K562 treated with DMSO at 1 percent for 12 hours (cell line): Measurements from ENCODE around the gene HTR3B. TPM values are rescaled to one million over a fixed set of nuclear protein-coding genes. Genes with fewer than 3 reads are reported as not detected.

Experiments used
- total RNA-seq: library from RNA; unstranded; fragments of 300-600 nt; gene quantifications from 2 replicates; pipeline ENCODE4 v1.2.3, GENCODE V29; 2022; ENCODE audit not compliant: insufficient read depth

HTR3B gene, protein sequence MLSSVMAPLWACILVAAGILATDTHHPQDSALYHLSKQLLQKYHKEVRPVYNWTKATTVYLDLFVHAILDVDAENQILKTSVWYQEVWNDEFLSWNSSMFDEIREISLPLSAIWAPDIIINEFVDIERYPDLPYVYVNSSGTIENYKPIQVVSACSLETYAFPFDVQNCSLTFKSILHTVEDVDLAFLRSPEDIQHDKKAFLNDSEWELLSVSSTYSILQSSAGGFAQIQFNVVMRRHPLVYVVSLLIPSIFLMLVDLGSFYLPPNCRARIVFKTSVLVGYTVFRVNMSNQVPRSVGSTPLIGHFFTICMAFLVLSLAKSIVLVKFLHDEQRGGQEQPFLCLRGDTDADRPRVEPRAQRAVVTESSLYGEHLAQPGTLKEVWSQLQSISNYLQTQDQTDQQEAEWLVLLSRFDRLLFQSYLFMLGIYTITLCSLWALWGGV
- total RNA-seq: not detected in 2 replicates

DNA sequence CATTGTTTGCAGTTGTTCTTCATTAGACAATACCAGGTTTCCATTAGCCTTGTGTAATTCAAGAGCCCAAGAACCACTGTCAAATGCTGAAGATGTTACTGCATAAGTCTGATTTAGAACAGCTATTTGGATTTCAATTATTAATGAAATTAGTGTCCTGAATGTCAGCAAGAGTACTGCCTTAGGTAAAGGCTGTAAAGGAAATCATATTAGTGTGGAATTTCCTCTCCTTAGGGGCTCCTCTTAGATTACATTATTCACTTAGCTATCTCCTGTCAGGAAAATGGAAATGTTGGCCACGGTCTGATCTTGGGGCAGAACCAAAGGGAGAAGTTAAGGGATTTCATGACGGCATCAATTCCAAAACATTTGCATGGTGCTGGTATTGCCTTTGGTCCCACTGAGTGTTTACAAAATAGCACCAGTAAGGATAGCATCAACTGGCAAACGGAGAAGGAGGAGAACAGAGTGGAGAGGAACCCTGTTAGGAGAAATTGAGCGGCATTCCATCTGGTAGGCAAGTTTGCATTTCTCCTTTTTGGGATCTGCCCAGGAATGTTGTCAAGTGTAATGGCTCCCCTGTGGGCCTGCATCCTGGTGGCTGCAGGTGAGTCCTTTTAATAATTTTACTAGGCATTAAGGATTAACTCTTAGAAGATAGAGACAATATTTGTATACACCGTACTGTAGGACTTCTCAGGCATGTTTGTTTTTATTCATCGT is at the start of gene HTR3B:
TSS of gene HTR3B (plus strand) at position 418 of the 723 bp plus-strand sequence. CDS start at position 556, 138 bp downstream.

DNA sequence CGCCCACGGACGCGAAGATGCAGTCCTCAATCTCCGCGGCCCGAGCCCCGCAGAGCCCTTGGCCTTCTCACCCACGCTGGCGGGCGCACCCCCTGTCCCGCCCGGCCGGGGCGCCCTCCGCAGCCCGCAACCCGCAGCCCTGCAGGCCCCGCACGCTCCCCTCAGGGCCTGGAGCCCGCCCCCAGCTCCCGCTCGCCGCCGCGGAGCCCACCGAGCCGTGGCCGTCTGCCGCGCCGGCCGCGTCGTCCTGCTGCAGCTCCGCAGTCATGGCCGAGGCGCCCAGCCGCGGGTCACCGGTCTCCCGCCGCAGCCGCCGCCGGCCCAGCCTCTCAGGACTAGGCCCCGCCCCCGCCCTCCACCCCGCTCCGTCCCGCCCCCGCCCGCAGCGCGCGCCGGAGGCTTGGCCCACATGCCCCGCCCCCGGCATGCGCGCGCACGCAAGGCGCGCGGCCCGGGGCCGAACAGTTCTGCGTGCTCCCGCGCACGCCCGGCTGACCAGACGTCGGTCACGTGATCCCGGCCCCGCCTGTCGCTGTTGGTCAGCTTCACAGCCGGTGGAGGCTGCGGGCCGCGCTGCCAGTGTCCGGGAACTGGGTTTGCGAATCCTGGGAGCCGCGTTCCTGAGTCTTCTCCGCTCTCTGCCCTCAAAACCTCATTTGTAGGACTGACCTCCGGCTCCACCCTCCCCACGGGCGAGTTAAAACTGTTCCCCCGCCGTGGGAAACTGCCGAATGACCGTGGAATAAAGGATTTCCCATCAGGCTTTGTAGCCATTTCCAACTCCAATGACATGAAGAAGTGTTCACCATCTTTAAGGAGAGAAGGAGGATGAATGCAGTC is 29.1 kb upstream of the HTR3B start, which contains the start of gene USP28:
TSS of gene USP28 (minus strand) at position 339 of the 840 bp plus-strand sequence. CDS start at position 268, 71 bp downstream.

DNA sequence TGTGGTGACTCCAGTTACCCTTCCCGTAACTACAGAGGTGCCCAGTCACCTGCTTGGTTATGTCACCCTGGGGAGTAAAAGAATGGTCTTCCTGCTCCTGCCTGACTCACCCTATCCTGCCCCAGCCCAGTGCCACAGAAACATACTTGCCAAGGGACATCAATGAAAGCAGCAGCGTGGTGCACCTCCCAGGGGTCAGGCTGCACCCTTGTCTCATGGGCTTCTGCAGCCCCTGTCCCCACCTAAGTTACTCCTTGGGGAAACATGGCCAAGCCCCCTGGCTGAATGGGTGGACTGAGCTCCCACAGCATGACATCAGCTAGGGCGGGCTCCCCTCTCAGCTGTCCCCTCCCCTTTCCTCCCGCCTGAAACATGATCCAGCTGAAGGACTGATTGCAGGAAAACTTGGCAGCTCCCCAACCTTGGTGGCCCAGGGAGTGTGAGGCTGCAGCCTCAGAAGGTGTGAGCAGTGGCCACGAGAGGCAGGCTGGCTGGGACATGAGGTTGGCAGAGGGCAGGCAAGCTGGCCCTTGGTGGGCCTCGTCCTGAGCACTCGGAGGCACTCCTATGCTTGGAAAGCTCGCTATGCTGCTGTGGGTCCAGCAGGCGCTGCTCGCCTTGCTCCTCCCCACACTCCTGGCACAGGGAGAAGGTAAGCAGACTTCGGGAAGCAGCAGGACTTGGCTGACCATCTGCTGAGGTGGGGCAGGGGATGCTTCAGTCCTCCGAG is 70.3 kb downstream of the HTR3B start, which contains the start of gene HTR3A:
TSS of gene HTR3A (plus strand) at position 368 of the 730 bp plus-strand sequence. CDS start at position 586, 218 bp downstream.

Other genes with a start within 250 kb of the HTR3B start
- gene TMPRSS5, start 198.5 kb upstream of the HTR3B start, total RNA-seq: not detected in 2 replicates
- gene ZW10, start 131.1 kb upstream of the HTR3B start, total RNA-seq: 8.4 and 19.5 TPM in 2 replicates
- gene CLDN25, start 125.0 kb upstream of the HTR3B start, total RNA-seq: not detected in 2 replicates
- 8.2 and 15.8 TPM in 2 replicates for gene USP28, start 29.2 kb upstream of the HTR3B start, total RNA-seq
- not detected in 2 replicates for gene HTR3A, start 70.3 kb downstream of the HTR3B start, total RNA-seq
- not detected in 2 replicates for gene ZBTB16, start 154.9 kb downstream of the HTR3B start, total RNA-seq